RWPE2 (cell line): ENCODE measurements around the gene ACTMAP.

Experiments used
- ATAC-seq: fragments of 200-7000 bp; cut with Tn5 transposase; 3 replicates; pipeline ENCODE4 v1.9.1; 2021; ENCODE audit warnings: low read depth
- DNase-seq: peaks from one replicate; pipeline ENCODE4 v3.0.0-alpha.2; 2020; ENCODE audit warnings: low spot score
- H3K27ac ChIP-seq: fragments of 450-650 bp; 2 replicates; pipeline ENCODE4 v1.5.1; 2017; ENCODE audit warnings: mild to moderate bottlenecking; ENCODE audit not compliant: poor library complexity, severe bottlenecking
- H3K27me3 ChIP-seq: fragments of 250-450 bp; sonication (Bioruptor Pico); 2 replicates; pipeline ENCODE4 v1.5.1; 2021; ENCODE audit warnings: mild to moderate bottlenecking, moderate library complexity; ENCODE audit not compliant: insufficient read depth, poor library complexity, severe bottlenecking
- H3K36me3 ChIP-seq: fragments of 250-450 bp; sonication (Bioruptor Pico); 2 replicates; pipeline ENCODE4 v1.5.1; 2020; ENCODE audit warnings: low read depth, mild to moderate bottlenecking, moderate library complexity
- H3K4me1 ChIP-seq: fragments of 250-450 bp; sonication (Bioruptor Pico); 2 replicates; pipeline ENCODE4 v1.5.1; 2021; ENCODE audit warnings: mild to moderate bottlenecking, moderate library complexity; ENCODE audit not compliant: insufficient read depth, poor library complexity, severe bottlenecking
- H3K4me3 ChIP-seq: fragments of 250-450 bp; sonication (Bioruptor Pico); 2 replicates; pipeline ENCODE4 v1.5.1; 2021; ENCODE audit warnings: mild to moderate bottlenecking, moderate library complexity; ENCODE audit not compliant: severe bottlenecking
- H3K9me3 ChIP-seq: fragments of 250-450 bp; sonication (Bioruptor Pico); 2 replicates; pipeline ENCODE4 v1.5.1; 2021; ENCODE audit warnings: mild to moderate bottlenecking, moderate library complexity; ENCODE audit not compliant: severe bottlenecking
- TF ChIP-seq, protein P1 (sequence below): fragments of 450-650 bp; IDR thresholded peaks from one replicate; pipeline ENCODE4 v1.5.1; 2017; ENCODE audit warnings: mild to moderate bottlenecking, moderate library complexity; ENCODE audit not compliant: poor library complexity, severe bottlenecking

ACTMAP gene

DNA sequence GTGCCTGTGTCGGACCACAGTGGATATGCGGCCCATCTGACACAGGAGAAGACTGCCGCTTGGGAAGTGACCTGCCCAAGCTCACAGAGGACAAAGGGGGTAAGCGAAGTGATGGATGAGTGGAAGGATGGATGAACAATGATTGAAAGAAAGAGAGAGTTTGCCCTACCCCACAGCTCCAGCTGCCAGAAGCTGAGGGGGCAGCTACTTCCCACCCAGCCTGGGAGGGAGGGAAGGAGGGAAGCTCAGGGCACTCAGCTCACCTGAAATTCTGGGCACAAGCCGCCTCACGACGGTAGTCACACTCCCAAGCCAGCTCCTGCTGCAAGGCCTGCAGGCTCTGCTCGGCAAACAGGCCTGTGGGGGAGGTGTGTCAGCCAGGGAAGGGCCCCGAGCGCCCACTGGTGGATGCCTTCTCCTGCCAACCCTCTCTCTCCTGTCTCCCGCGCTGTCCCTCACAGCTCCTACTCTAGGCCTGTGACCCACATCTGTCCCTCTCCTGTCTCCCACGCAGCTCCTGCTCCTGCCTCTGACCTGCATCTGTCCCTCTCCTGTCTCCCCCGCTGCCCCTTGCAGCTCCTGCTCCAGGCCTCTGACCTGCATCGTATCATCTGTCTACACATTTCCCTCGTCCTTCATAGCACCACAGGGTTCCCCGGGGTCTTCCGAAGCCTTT is 47.8 kb downstream of the ACTMAP start:
- no peaks in the 10 kb centered on the region for H3K9me3 ChIP-seq
- H3K27ac ChIP-seq: no peak overlapping the region
- DNase-seq: no peak

DNA sequence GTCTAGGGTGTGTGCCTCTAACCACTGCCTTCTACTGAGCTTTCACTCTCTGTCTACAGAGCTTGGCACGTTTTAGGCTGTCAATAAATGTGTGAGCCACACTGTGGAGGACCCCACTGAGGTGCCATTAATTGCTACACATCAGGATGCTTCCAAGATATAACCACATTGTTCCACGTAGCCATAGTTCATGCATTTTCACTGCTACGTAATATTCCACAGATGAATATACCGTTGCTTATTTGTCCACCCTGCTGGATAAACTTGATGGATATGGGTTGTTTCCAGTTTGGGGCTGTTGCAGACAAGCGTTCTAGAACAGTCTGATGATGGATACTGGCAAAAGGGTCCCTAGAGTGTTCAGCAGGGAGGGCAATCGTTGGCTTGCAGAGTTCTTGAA is 48.5 kb downstream of the ACTMAP start:
- Histone ChIP-seq H3K9me3 (no peaks in the 10 kb centered on the region), H3K36me3 (peaks cover 43% of the 10 kb centered on the region), H3K4me3 (no peak overlapping the region), H3K27me3 (no peaks in the 10 kb centered on the region), H3K27ac (no peak overlapping the region), H3K4me1 (no peaks in the 10 kb centered on the region)
- DNase-seq (no peak), ATAC-seq (no peak)
- TF ChIP-seq, protein P1, sequence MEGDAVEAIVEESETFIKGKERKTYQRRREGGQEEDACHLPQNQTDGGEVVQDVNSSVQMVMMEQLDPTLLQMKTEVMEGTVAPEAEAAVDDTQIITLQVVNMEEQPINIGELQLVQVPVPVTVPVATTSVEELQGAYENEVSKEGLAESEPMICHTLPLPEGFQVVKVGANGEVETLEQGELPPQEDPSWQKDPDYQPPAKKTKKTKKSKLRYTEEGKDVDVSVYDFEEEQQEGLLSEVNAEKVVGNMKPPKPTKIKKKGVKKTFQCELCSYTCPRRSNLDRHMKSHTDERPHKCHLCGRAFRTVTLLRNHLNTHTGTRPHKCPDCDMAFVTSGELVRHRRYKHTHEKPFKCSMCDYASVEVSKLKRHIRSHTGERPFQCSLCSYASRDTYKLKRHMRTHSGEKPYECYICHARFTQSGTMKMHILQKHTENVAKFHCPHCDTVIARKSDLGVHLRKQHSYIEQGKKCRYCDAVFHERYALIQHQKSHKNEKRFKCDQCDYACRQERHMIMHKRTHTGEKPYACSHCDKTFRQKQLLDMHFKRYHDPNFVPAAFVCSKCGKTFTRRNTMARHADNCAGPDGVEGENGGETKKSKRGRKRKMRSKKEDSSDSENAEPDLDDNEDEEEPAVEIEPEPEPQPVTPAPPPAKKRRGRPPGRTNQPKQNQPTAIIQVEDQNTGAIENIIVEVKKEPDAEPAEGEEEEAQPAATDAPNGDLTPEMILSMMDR: no peak

More for the DNA sequence above, 47.8 kb downstream of the ACTMAP start:
- Histone ChIP-seq H3K4me3 (no peak overlapping the region), H3K36me3 (peaks cover 47% of the 10 kb centered on the region), H3K4me1 (no peaks in the 10 kb centered on the region), H3K27me3 (no peaks in the 10 kb centered on the region)
- TF ChIP-seq, protein P1: no peak
- ATAC-seq: peak; percentile 35; the same call in 1 of the 3 replicates

DNA sequence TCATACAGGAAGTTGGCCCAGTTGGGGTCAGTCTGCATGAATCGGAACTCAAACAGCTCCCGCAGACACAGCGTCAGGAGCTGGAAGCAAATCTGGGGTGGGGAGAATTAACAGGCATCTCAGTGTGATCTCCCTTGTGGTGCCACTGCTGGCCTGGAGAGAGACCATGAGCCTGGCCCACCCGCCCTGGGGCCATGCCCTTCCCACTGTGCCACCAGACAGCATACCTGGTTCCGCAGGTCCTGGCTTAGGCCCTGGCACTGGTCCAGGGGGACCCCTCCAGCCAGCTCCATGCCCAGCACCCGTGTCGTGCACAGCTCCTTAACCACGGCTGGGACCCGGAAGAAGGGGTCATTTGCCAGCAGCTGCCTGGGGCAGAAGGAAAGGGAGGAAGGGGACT is 50.2 kb downstream of the ACTMAP start:
- Histone ChIP-seq H3K9me3 (no peaks in the 10 kb centered on the region), H3K36me3 (peaks cover 38% of the 10 kb centered on the region), H3K4me1 (no peaks in the 10 kb centered on the region), H3K27me3 (no peaks in the 10 kb centered on the region), H3K4me3 (no peak overlapping the region), H3K27ac (no peak overlapping the region)
- no peak for DNase-seq
- no peak for ATAC-seq
- TF ChIP-seq, protein P1: no peak

DNA sequence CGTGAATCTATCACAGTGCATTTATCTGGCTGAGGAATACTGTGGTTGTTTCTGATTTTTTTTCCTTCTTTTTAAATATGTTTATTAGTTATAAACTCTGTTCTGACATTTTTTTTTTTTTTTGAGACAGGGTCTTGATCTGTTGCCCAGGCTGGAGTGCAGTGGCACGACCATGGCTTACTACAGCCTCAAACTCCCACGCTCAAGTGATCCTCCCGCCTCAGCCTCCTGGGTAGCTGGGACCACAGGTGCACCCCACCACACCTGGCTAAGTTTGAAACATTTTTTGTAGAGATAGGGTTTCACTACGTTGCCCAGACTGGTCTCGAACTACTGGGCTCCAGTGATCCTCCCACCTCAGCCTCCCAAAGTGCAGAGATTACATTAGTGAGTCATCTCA is 53.3 kb downstream of the ACTMAP start:
- DNase-seq (no peak), ATAC-seq (no peak)
- Histone ChIP-seq H3K36me3 (peaks cover 21% of the 10 kb centered on the region), H3K4me1 (no peaks in the 10 kb centered on the region), H3K4me3 (no peak overlapping the region), H3K9me3 (no peaks in the 10 kb centered on the region), H3K27me3 (no peaks in the 10 kb centered on the region), H3K27ac (no peak overlapping the region)
- TF ChIP-seq, protein P1: no peak

DNA sequence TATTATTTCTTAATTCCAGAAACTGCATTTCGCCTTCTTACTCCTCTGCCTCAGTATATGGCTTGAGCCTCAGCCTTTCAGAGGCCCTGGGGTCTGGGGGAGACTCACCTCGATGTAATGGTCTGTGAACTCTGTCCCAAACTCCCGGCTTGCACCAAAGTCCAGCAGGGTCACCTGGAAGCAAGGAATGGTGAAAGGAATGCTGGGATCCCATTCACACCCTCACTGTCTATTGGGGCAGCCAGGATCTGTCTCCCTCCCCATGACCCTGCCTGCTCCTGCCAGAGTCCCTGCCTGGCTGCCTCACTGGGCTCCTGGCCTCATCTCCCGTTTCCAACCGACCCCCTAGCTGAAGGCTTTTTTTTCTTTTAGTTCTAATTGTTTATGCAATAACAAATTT is 54.4 kb downstream of the ACTMAP start:
- Histone ChIP-seq H3K4me3 (no peak overlapping the region), H3K27ac (no peak overlapping the region), H3K9me3 (no peaks in the 10 kb centered on the region), H3K27me3 (no peaks in the 10 kb centered on the region), H3K36me3 (peaks cover 20% of the 10 kb centered on the region), H3K4me1 (no peaks in the 10 kb centered on the region)
- ATAC-seq (no peak), DNase-seq (no peak)
- TF ChIP-seq, protein P1: no peak
